ENCODE results near the gene PXK.

Gene PXK

DNA sequence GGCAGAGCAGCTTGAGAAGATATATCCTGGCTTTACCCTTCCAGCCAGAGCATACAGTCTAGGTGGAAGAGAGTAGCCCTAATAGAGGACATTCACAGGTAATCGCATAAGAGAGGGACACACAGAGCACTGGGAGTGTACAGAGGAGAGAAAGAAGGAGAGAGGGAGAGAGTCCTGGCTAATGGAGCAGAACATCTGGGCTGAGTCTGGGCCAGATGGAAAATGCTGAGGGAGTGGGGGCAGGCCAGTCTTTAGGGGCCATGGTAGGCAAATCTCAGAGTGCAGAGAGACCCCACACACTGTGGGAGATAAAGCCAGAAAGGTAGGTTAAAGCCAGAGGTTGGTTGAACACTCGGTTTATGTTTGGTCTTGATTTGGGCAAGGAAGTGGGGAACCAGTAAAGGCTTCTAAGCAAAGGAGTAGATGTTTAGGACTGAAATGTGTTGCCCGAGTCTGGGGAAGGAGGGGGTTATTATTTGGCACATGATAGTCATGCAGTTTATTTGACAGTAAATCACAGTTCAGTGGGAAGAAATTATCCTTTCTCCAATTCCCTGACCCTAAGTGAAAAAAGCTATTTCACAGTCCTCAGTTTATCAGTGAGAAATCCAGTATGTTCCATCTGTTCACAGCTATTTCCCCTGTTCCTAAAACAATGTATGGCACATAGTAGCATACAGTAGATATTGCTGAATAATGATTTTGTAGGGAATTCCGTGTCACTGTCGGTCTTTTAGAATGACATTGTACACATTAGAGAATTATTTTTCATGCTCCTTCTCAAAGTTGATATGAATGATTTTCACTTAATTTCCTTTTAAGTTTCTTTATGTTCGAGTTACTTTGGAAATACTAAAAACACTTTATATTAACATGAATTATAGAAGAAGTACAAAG, 55.2 kb downstream of the PXK start:
- DNase-seq (ENCODE audit: low spot score in 2 of 2) (no peak), ATAC-seq (ENCODE audit: low read depth) (no peak)
- no peak overlapping the region for H3K4me3 Mint-ChIP-seq
- no peaks in the 10 kb centered on the region for H3K27me3 Mint-ChIP-seq
- H3K4me1 Mint-ChIP-seq: peaks cover 30% of the 10 kb centered on the region
- peak overlapping the region; percentile 78 for H3K27ac Mint-ChIP-seq
- no peaks in the 10 kb centered on the region for H3K9me3 Mint-ChIP-seq
- peaks cover 21% of the 10 kb centered on the region for H3K36me3 Mint-ChIP-seq

DNA sequence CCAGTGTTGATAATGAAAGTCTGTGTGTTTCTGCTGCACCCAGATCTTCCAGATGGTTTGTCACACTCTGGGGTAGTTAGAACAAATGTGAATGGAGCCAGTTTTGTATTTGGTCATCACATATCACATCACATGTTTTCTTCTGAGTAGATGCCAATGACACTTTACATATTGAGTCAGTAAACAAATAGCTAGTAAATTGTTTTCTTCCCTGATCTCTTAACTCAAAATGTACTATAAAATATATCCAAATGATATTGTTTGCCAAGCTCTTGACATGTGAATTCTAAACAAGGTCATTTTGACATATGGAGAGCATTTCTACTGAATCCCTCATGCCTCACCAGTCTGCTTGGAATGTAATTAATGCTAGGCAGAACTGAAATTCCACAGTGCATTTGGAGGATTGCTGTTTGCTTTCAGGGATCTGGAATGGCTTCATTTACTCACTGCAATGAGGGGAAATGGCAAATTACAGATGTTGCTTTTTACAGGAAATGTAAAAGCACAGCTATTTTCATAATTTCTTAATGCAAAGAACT, 55.9 kb downstream of the PXK start:
- DNase-seq (ENCODE audit: low spot score in 2 of 2): no peak
- H3K4me3 Mint-ChIP-seq: no peak overlapping the region
- H3K27ac Mint-ChIP-seq: peak overlapping the region; percentile 50
- no peaks in the 10 kb centered on the region for H3K9me3 Mint-ChIP-seq
- ATAC-seq (ENCODE audit: low read depth): no peak
- peaks cover 21% of the 10 kb centered on the region for H3K36me3 Mint-ChIP-seq
- no peaks in the 10 kb centered on the region for H3K27me3 Mint-ChIP-seq
- peaks cover 30% of the 10 kb centered on the region for H3K4me1 Mint-ChIP-seq

DNA sequence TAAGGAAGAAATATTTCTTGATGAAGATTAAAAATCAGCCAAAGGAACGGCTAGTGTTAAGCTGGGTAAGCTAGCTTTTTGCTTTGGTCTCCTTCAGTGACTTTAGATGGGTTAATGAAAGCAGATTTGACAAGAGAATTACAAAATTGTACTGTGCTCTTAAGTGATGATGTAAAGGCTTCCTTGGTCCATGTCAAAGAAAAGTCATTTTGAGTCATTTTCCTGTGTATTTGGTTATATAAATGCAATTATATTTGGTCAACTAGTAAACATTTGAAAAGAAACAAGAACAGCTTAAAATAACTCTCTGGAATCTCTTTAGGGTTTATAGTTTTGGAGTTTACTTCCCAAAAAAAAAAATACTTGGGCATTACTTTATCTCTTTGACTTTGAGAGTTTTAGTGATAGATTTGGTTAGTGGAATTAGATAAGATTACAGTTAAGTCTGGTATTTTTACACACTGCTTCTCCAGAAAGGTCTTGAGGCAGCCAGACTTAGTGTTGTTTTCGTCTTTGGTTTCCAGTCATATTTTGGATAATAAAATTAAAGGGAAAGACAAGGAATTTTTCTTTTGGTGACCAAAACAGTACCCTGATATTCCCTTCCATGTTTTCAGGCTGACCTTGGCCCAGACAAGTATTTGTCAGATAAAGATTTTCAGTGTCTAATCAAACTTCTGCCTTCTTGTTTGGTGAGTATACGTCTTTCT, 58.6 kb downstream of the PXK start:
- DNase-seq (ENCODE audit: low spot score in 2 of 2): no peak
- H3K4me1 Mint-ChIP-seq: peaks cover 23% of the 10 kb centered on the region
- ATAC-seq (ENCODE audit: low read depth): no peak
- no peak overlapping the region for H3K4me3 Mint-ChIP-seq
- H3K36me3 Mint-ChIP-seq: peaks cover 24% of the 10 kb centered on the region
- no peaks in the 10 kb centered on the region for H3K9me3 Mint-ChIP-seq
- no peaks in the 10 kb centered on the region for H3K27me3 Mint-ChIP-seq
- no peak overlapping the region for H3K27ac Mint-ChIP-seq

DNA sequence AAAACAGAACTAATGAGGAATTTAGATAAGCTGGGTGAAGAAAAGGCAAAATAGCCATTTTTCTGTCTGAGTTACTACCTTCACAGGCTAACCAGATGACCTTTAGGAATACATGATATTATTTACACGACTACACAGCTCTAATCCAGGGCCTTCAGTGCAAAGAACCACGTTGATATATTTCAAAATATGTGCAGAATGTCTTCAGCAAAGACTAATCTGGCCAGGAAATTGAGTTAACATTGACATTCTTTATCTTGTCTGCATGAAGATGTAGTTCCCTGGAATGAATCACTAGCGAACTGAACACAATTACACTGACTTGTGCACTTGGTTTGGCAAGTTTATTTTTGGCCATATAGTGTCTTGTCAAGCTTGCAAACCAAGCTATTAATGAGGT, 59.5 kb downstream of the PXK start:
- peaks cover 17% of the 10 kb centered on the region for H3K4me1 Mint-ChIP-seq
- DNase-seq (ENCODE audit: low spot score in 2 of 2): no peak
- H3K9me3 Mint-ChIP-seq: no peaks in the 10 kb centered on the region
- peaks cover 27% of the 10 kb centered on the region for H3K36me3 Mint-ChIP-seq
- no peak overlapping the region for H3K4me3 Mint-ChIP-seq
- H3K27me3 Mint-ChIP-seq: no peaks in the 10 kb centered on the region
- no peak for ATAC-seq (ENCODE audit: low read depth)
- peak overlapping the region; percentile 45 for H3K27ac Mint-ChIP-seq

DNA sequence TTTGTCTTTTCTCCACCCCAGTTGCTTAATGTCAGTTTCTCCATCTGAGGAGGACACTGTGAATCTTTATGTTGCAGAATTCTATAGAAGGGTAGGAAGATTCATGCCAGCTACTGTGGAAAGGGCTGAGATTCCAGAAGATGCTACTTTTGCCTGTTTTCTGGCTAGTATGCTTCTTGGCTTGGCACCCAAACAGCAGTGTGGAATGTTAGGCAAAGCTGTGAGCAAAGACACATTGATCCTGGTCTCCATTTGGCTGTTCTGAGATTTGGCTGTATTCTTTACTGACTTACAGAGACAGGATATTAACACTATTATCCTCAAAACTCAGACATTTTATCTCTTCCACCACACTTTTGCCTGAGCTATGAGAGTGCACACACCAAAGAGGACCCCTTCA, 61.6 kb downstream of the PXK start:
- H3K36me3 Mint-ChIP-seq: peaks cover 32% of the 10 kb centered on the region
- H3K4me1 Mint-ChIP-seq: peaks cover 2% of the 10 kb centered on the region
- no peak overlapping the region for H3K27ac Mint-ChIP-seq

DNA sequence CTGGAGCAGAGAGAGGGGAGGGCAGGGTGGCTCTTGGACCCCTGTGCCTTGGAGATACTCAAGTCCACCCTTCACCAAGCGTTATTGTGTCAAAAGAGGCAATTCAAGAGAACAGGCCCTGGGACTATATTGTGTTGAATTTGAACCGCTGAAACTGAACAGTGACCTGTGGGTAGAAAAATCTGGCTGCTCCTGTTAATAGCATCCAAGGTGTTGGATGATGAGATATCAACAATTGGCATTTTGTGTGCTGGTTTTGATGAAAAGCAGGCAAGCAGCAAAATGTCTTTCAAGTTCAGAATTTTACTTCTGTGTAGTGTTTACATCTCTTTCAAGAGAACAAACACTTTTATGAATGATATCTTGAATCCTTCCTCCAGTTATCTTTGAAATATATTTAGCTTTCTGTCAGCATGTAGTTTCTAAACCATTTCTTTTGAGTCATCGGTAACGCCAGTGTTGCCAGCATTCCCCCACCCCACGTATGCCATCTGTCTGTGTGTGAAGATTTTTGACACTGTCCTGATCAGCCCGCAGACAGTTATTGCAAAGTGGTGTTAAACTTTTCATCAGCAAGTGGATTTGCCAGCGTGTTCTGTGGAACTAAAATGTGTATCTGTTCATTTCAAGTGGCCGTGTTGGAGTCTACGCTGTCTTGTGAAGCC, 66.1 kb downstream of the PXK start:
- DNase-seq (ENCODE audit: low spot score in 2 of 2): no peak
- H3K27me3 Mint-ChIP-seq: no peaks in the 10 kb centered on the region
- H3K36me3 Mint-ChIP-seq: peaks cover 31% of the 10 kb centered on the region
- no peaks in the 10 kb centered on the region for H3K9me3 Mint-ChIP-seq
- ATAC-seq (ENCODE audit: low read depth): no peak
- H3K4me3 Mint-ChIP-seq: no peak overlapping the region
- H3K4me1 Mint-ChIP-seq: peaks cover 16% of the 10 kb centered on the region
- no peak overlapping the region for H3K27ac Mint-ChIP-seq

More for the DNA sequence above, 61.6 kb downstream of the PXK start:
- Mint-ChIP-seq H3K4me3 (no peak overlapping the region), H3K9me3 (no peaks in the 10 kb centered on the region), H3K27me3 (no peaks in the 10 kb centered on the region)
- DNase-seq (ENCODE audit: low spot score in 2 of 2) (no peak), ATAC-seq (ENCODE audit: low read depth) (no peak)

DNA sequence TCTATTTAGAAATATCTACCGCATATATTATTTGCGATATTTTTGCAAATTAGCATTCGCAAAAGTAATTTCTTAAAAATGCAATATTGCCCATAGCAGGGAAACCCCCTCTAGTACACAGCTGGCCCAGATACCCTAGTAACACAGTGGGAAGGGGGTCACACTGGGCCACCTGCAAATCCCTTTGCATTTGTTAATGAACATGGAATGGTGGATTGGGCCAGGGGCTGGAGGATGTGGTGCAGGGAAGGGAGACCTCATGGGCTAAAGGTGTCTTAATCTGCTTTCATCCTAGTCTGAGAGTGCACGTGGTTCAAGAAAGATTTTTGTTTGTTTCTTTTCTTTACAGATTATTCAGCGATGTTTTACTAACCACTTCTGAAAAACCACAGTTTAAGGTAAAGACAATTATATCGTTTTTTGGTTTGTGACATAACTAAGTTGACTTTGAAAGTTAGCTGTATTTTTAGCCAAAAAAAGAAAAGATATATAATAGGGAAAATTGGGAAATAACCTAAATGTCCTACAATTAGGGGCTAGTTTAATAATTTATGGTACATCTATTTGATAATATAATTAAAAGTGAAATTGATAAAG, 70.9 kb downstream of the PXK start:
- Mint-ChIP-seq H3K36me3 (peaks cover 26% of the 10 kb centered on the region), H3K4me3 (no peak overlapping the region), H3K27me3 (no peaks in the 10 kb centered on the region), H3K9me3 (no peaks in the 10 kb centered on the region), H3K27ac (peak overlapping the region; percentile 47), H3K4me1 (peaks cover 22% of the 10 kb centered on the region)
- no peak for DNase-seq (ENCODE audit: low spot score in 2 of 2)
- no peak for ATAC-seq (ENCODE audit: low read depth)

DNA sequence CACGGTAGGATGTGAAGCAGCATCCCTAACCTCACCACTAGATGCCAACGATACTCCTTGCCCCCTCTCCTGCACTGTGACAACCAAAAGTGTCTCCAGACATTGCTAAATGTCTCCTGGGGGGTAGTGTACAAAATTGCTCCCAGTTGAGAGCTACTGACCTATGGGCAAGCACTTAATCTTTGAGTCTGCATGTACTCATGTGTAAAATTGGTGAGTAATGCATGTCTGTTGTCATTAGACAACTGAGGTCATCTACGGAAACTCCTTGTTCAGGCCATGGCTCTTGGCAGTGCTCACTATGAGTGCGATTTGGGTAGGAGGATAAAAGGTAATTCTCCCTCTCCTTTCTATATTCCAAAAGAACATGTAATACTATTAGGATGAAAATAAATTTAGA, 71.7 kb downstream of the PXK start:
- H3K27me3 Mint-ChIP-seq: no peaks in the 10 kb centered on the region
- no peak for ATAC-seq (ENCODE audit: low read depth)
- peak overlapping the region; percentile 47 for H3K27ac Mint-ChIP-seq
- H3K36me3 Mint-ChIP-seq: peaks cover 27% of the 10 kb centered on the region
- DNase-seq (ENCODE audit: low spot score in 2 of 2): no peak
- H3K9me3 Mint-ChIP-seq: no peaks in the 10 kb centered on the region
- H3K4me3 Mint-ChIP-seq: no peak overlapping the region
- peaks cover 28% of the 10 kb centered on the region for H3K4me1 Mint-ChIP-seq

DNA sequence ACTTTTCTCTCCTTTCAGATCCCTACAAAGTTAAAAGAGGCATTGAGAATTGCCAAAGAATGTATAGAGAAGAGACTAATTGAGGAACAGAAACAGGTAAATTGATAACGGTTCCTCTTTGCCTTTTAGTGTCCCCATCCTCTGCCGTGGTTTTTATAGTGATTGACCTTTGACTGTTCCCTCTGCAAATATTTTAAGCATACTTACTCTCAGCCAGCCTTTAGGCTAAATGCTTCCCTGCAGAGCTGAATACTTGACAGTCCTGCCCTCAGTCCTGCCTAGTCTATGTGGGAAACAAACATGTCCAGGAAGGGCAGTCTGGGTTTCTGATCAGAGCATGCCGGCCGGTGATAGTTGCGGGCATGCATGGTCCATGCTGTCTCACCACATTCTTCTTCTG, 76.2 kb downstream of the PXK start:
- peak; percentile 47 for ATAC-seq (ENCODE audit: low read depth)
- no peaks in the 10 kb centered on the region for H3K27me3 Mint-ChIP-seq
- peak overlapping the region; percentile 85 for H3K27ac Mint-ChIP-seq
- DNase-seq (ENCODE audit: low spot score in 2 of 2): no peak
- no peak overlapping the region for H3K4me3 Mint-ChIP-seq
- peaks cover 16% of the 10 kb centered on the region for H3K4me1 Mint-ChIP-seq
- no peaks in the 10 kb centered on the region for H3K9me3 Mint-ChIP-seq
- peaks cover 29% of the 10 kb centered on the region for H3K36me3 Mint-ChIP-seq

DNA sequence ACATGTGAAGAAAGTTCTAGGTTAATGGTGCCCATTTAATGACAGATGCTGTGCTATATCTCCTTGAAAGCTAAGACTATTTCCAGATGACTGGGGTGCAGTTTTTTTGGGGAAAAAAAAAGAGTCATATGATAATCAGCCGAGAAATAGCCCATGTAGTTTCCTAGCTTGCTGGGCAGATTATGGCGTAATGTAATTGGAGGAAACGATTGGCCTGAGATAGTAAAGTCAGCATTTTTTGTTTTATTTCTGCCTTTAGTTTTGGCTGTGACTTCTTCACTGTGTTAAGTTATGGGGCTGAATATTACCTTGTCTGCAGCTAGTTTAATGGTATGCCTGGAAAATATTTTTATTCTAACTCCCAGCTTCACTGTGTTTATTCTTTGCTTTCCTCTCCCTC, 77.0 kb downstream of the PXK start:
- Mint-ChIP-seq H3K27me3 (no peaks in the 10 kb centered on the region), H3K36me3 (peaks cover 28% of the 10 kb centered on the region), H3K4me3 (no peak overlapping the region), H3K9me3 (no peaks in the 10 kb centered on the region), H3K4me1 (peaks cover 13% of the 10 kb centered on the region), H3K27ac (peak overlapping the region; percentile 85)
- DNase-seq (ENCODE audit: low spot score in 2 of 2) (no peak), ATAC-seq (ENCODE audit: low read depth) (no peak)

DNA sequence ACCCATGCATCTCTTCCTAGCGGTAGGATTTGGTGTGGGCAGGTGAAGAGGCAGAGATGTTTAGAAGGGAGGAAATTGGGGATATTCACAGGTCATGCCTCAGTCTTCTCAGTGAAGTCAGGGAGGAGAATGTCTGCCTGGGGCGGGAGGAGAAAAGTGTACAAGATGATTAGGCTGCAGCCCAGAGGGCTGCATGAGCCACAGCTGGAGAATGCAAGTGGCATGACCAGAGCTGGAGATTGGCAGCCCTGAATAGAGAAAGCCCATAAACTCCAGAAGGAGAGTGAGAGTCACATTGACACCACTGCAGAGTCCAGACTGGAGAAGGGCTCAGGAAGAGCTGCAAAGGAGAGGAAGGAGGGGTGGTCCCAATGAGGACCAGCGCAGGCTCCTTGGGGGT, 78.3 kb downstream of the PXK start:
- no peak for DNase-seq (ENCODE audit: low spot score in 2 of 2)
- no peaks in the 10 kb centered on the region for H3K27me3 Mint-ChIP-seq
- H3K4me3 Mint-ChIP-seq: no peak overlapping the region
- no peak for ATAC-seq (ENCODE audit: low read depth)
- H3K27ac Mint-ChIP-seq: peak overlapping the region; percentile 10
- H3K9me3 Mint-ChIP-seq: no peaks in the 10 kb centered on the region
- peaks cover 28% of the 10 kb centered on the region for H3K36me3 Mint-ChIP-seq
- H3K4me1 Mint-ChIP-seq: peaks cover 13% of the 10 kb centered on the region

DNA sequence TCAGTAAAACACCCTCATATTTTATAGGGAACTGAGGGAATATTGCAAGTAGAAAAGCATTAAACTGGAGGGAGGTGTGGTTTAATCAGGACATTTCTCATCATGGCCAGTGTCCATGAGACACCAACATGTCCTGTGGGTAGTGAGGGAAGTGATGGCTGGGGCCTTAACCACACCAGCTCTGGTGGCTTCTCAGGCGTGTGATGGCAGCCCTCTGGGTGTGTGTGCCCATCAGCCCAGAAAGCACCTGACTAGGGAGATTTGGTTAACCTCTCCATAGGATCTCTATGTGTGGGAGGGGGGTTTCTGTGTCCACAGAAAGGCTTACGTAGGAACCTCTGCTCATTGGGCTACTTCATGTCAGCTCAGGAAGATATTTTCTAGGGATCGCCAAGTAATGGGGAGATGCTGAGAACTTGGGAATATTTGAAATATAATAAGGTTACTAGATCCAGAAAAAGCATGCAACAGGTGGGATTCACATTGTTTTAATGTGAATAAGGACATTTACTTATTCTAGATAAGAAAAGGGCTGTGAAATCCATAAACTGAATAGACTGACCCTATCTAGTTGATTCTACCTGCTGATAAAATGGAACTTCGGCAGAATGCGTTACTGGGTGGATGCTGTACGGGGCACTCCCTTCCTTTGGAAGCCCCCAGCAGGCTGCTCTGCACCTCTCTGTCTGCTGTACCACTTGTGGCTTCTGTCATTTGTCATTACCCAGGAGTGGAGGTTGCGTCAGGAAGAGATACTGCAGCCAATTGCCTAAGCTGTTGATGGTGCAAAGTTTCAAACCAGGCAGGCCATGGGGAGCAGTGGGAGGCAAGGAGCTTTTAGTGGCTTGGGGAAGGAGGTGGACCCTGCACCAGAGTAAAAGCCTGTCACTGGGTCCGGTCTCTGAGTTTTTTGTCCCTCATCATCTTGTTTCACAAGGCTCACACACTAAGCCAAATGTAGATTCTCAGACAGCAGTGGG, 79.4 kb downstream of the PXK start:
- Mint-ChIP-seq H3K36me3 (peaks cover 24% of the 10 kb centered on the region), H3K4me3 (no peak overlapping the region), H3K27me3 (no peaks in the 10 kb centered on the region), H3K27ac (peak overlapping the region; percentile 53), H3K9me3 (no peaks in the 10 kb centered on the region), H3K4me1 (peaks cover 13% of the 10 kb centered on the region)
- ATAC-seq (ENCODE audit: low read depth) (no peak), DNase-seq (ENCODE audit: low spot score in 2 of 2) (no peak)
